ENCODE measurements around the gene CUL7.

CUL7 gene

DNA sequence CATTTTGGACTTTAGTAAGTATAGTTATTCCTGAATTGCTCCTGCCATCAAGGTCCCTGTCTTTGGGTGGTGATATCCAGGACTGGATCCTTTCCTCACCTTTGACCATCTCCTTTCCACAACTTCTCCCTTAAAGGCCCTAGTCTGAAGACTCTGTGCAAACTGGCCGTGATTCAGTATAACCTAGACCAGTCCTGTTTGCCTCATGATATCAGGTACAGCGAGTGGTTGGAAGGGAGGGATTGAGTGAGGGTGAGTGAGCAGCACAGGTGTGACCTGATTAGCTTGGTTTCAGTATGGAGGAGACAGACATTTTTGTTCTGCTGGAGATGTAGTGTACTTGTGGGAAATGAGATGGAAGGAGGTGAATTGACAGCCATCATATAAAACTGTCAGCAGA lies 34.5 kb downstream of the CUL7 start:
- DNase-seq (ENCODE audit: extremely low read depth, low read depth): no peak
- TF ChIP-seq, protein P1, sequence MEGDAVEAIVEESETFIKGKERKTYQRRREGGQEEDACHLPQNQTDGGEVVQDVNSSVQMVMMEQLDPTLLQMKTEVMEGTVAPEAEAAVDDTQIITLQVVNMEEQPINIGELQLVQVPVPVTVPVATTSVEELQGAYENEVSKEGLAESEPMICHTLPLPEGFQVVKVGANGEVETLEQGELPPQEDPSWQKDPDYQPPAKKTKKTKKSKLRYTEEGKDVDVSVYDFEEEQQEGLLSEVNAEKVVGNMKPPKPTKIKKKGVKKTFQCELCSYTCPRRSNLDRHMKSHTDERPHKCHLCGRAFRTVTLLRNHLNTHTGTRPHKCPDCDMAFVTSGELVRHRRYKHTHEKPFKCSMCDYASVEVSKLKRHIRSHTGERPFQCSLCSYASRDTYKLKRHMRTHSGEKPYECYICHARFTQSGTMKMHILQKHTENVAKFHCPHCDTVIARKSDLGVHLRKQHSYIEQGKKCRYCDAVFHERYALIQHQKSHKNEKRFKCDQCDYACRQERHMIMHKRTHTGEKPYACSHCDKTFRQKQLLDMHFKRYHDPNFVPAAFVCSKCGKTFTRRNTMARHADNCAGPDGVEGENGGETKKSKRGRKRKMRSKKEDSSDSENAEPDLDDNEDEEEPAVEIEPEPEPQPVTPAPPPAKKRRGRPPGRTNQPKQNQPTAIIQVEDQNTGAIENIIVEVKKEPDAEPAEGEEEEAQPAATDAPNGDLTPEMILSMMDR (IDR thresholded peaks at IDR 0.05; ENCODE audit: low read depth, low read length, missing control alignments): no peak
- H3K4me3 ChIP-seq (replicated peaks; ENCODE audit: low read depth, low read length): no peak overlapping the region

DNA sequence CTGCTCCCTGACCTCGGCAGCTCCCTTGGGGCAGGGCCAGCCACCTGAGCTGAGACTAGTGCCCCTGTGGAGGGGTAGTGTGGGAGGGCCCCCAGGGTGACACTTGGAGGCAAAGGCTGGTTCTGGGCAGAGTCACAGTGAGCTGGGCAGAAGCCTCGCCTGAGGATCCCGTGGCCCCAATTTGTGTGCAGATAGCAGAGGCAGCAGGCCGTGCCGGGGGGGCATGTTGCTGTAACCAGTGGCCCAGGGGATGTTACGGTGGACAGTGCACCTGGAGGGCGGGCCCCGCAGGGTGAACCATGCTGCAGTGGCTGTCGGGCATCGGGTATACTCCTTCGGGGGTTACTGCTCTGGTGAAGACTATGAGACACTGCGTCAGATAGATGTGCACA lies 36.7 kb downstream of the CUL7 start:
- TF ChIP-seq, protein P1 (IDR thresholded peaks at IDR 0.05; ENCODE audit: low read depth, low read length, missing control alignments): no peak
- DNase-seq (ENCODE audit: extremely low read depth, low read depth): no peak
- no peak overlapping the region for H3K4me3 ChIP-seq (replicated peaks; ENCODE audit: low read depth, low read length)

DNA sequence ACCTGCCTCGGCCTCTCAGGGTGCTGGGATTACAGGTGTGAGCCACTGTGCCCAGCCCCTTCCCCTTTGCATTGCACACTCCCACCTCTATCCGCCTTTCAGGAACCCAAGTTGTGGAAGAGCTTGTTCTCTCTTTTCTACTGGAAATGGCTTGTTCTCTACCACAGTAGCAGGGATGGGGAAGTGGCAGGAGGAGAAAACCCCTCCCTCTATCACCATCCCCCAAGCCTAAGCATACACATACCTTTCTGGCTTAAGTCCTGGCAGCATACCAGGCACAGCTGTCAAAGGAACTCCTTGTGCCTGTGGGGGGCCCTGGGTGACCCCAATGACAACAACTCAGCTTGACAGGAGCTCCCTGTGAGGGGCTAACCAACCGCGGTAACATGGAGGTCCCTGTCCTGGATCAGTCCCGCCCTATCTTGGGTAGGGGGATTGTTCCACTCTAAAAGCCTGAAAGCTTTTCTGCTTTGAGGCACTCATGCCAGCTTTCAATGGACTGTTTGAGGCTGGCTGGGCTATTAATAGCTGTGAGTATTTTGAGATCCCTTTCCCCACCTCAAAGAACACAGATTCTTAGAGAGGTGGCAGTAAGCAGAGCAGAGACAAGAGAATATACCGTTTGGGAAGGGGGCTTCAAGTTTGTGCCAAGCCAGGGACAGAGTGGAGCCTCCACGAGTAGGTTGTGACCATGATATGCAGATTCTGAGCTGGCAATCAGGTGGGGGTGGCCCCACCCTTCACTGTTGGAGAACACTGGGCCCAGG lies 37.3 kb downstream of the CUL7 start:
- no peak overlapping the region for H3K4me3 ChIP-seq (replicated peaks; ENCODE audit: low read depth, low read length)
- DNase-seq (ENCODE audit: extremely low read depth, low read depth): no peak
- TF ChIP-seq, protein P1 (IDR thresholded peaks at IDR 0.05; ENCODE audit: low read depth, low read length, missing control alignments): no peak

DNA sequence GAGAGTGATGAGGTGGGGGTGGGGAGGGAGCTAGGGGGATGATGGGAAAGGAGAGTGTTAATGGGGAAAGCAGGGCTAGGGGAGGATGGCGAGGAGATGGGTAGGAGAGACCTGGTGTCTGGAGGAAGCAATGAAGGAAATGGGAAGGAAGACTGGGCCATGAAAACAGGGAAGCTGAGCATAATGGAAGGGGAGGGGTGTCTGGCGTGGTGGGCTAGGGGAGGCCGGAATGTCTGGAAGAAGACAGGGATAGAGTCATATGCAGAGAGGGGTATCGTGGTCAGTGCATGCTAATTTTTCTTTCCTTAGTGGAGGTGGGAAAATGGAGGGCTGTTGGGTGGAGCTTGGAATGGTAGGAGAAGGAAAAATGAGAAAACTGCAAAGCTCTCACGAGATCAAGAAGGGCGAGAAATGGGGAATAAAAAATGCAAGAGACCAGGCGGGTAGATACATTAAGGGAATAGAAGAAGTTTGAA lies 39.2 kb downstream of the CUL7 start:
- TF ChIP-seq, protein P1 (IDR thresholded peaks at IDR 0.05; ENCODE audit: low read depth, low read length, missing control alignments): no peak
- H3K4me3 ChIP-seq (replicated peaks; ENCODE audit: low read depth, low read length): peak overlapping the region; percentile 91
- no peak for DNase-seq (ENCODE audit: extremely low read depth, low read depth)

DNA sequence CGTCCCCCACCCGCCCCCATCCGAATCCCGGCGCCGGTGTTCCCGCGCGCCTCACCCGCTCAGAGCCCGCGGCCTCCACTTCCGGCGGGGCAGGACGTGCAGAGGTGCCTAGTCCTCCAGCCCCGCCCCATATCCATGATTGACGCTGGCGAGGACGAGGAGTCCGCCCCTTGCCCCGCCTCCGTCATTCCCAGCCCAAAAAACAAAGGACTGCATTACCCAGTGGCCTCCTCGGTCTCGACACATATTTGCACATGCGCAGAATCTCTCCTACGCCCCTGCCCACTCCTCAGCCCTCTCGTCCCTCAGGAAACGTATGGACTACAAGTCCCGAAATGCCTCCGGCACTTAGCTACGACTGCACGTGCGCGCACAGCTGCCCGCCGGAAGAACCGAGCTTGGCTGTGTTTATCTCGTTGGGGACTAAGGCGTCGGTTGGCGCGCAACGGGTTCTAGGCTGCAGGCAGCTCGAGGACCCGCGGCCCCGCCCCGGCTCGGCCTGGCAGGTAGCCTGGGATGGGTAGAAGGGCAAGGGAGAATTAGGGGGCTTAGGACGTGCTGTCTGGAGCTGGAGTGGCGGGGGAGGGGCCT lies 39.7 kb downstream of the CUL7 start, which contains the start of the genes KLHDC3 and MEA1:
KLHDC3 (plus strand) TSS at position 407 of the 591 bp plus-strand sequence. CDS start 2,944 bp downstream, outside the sequence.
MEA1 (minus strand) TSS at position 104 of the 591 bp plus-strand sequence. CDS start 133 bp downstream, outside the sequence.
- TF ChIP-seq, protein P1 (IDR thresholded peaks at IDR 0.05; ENCODE audit: low read depth, low read length, missing control alignments): no peak
- DNase-seq (ENCODE audit: extremely low read depth, low read depth): peak; percentile 100
- H3K4me3 ChIP-seq (replicated peaks; ENCODE audit: low read depth, low read length): peak within 1 kb of the TSS; percentile 91

DNA sequence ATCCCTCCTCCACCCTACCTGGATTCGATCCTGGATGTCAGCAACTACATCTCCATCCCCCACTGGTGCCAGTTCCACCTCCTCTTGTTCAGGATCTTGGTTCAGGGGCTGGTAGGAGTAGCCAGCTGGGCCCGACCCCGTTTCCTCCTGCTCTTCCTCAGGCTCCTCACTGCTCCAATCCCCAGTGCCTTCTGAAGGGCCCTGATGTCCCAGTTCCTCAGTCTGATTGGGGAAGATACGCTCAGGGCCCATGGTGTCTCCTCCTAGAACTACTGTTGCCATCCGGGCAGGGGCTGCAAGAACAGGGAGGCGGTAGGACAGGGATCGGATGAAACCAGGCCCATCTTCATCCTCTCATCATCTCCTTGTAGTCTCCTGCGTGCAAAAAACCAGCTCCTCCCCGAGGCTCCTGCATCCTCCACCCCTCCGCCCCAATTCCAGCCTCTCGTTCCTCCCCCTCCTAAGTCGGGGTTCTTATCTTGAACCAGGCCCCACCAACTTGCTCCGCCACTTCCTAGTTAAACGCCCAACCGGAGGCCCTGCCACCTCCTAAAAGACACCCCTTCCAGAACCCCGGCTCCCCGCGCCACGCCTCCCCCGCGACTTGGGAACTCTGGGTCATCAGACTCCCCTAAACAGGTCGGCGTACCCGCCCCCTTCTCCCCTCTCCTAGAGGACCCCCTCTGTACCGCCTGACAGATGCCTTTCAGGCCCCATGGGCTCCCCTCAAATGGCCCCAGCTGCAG lies 40.4 kb downstream of the CUL7 start:
- DNase-seq (ENCODE audit: extremely low read depth, low read depth): no peak
- TF ChIP-seq, protein P1 (IDR thresholded peaks at IDR 0.05; ENCODE audit: low read depth, low read length, missing control alignments): no peak
- peak overlapping the region; percentile 91 for H3K4me3 ChIP-seq (replicated peaks; ENCODE audit: low read depth, low read length)
